Measurements from ENCODE around the gene DUSP15.

The DUSP15 gene

DNA sequence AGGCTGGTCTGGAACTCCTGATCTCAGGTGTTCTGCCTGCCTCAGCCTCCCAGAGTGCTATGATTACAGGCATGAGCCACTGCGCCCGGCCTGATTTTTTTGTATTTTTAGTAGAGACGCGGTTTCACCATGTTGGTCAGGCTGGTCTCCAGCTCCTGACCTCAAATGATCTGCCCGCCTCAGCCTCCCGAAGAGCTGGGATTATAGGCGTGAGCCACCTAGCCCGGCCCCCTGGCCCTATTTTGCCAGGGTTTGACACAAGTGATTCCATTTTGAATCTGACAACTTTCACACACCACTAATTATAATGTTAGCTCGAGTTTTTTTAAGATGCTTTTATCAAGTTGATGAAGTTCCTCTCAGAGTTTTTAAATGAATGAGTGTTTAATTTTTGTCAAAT lies 25.7 kb upstream of the DUSP15 start:
- peaks cover 4 to 12% (median 10%) of the 10 kb centered on the region in 5 donors for H3K4me1 ChIP-seq (ENCODE audit: control insufficient read depth in 5 of 5, insufficient read depth in 5 of 5, low read length in 5 of 5)
- H3K27me3 ChIP-seq (ENCODE audit: control insufficient read depth in 5 of 5, insufficient read depth in 4 of 5, low read length in 5 of 5): no peaks in the 10 kb centered on the region
- H3K4me3 ChIP-seq (ENCODE audit: low read depth in 1 of 5, low read length in 5 of 5): no peak overlapping the region
- no peak overlapping the region for H3K27ac ChIP-seq (ENCODE audit: low read depth, low read length)
- no peaks in the 10 kb centered on the region for H3K9me3 ChIP-seq (ENCODE audit: control insufficient read depth in 5 of 5, low read length in 5 of 5)
- no peaks in the 10 kb centered on the region for H3K36me3 ChIP-seq (ENCODE audit: control insufficient read depth in 5 of 5, insufficient read depth in 5 of 5, low read length in 5 of 5)
- no peak overlapping the region for H3K9ac ChIP-seq (ENCODE audit: low read length in 5 of 5)

DNA sequence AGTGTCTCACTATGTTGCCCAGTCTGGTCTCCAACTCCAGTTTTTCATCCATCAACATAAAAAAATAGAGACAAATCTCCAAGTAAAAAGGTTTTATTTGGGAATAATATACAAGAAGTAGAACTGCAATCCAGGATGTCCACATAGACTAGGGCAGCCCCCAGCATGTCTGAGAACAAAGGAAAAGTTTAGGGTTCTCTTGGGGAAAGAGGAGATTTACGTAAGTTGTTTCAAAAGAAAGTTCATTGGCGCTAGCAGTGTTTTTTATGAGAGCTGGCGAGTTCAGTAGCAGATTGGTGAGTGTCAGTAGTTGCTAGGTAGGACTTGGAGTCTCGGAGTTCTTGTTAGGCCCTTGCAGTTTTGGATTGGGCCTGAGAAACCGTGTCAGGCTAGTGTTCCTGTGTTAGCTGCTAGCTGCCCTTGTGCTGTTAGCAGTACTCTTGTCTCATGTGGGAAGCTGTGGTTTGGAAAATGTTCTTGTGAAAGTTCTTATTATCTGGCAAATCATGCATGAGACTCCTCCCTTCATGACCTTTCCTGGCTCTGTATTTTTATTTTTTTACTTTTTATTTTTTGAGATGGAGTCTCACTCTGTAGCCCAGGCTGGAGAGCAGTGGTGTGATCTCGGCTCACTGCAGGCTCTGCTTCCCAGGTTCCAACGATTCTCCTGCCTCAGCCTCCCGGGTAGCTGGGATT lies 24.8 kb upstream of the DUSP15 start:
- Histone ChIP-seq H3K9me3 (ENCODE audit: control insufficient read depth in 5 of 5, low read length in 5 of 5) (no peaks in the 10 kb centered on the region), H3K36me3 (ENCODE audit: control insufficient read depth in 5 of 5, insufficient read depth in 5 of 5, low read length in 5 of 5) (no peaks in the 10 kb centered on the region), H3K9ac (ENCODE audit: low read length in 5 of 5) (peak overlapping the region in 2 of 5 donors; percentile 15 to 40), H3K27ac (ENCODE audit: low read depth, low read length) (no peak overlapping the region), H3K4me3 (ENCODE audit: low read depth in 1 of 5, low read length in 5 of 5) (no peak overlapping the region), H3K27me3 (ENCODE audit: control insufficient read depth in 5 of 5, insufficient read depth in 4 of 5, low read length in 5 of 5) (no peaks in the 10 kb centered on the region), H3K4me1 (ENCODE audit: control insufficient read depth in 5 of 5, insufficient read depth in 5 of 5, low read length in 5 of 5) (peaks cover 4 to 12% (median 10%) of the 10 kb centered on the region in 5 donors)

DNA sequence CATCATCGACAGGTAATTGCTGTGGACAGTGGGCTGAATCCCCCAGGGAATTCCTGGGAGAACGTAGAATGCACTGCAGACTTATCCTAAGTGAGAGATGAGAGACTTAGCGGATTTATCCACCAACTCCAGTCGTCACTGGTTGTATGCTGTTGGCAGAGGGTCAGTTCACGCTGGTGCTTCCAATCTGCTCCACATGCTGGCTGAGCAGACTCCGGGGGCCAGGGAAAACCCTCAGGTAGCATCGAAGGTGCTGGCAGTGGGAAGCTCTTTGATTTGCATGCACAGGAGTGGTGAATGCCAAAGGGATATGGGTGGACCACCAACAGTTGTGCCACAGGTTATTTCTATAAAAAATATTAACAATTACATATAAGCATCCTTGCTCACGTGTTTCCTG lies 20.3 kb upstream of the DUSP15 start:
- Histone ChIP-seq H3K36me3 (ENCODE audit: control insufficient read depth in 5 of 5, insufficient read depth in 5 of 5, low read length in 5 of 5) (no peaks in the 10 kb centered on the region), H3K27me3 (ENCODE audit: control insufficient read depth in 5 of 5, insufficient read depth in 4 of 5, low read length in 5 of 5) (no peaks in the 10 kb centered on the region), H3K27ac (ENCODE audit: low read depth, low read length) (no peak overlapping the region), H3K4me3 (ENCODE audit: low read depth in 1 of 5, low read length in 5 of 5) (no peak overlapping the region), H3K4me1 (ENCODE audit: control insufficient read depth in 5 of 5, insufficient read depth in 5 of 5, low read length in 5 of 5) (peaks cover 4 to 12% (median 10%) of the 10 kb centered on the region in 5 donors), H3K9me3 (ENCODE audit: control insufficient read depth in 5 of 5, low read length in 5 of 5) (no peaks in the 10 kb centered on the region), H3K9ac (ENCODE audit: low read length in 5 of 5) (no peak overlapping the region)

DNA sequence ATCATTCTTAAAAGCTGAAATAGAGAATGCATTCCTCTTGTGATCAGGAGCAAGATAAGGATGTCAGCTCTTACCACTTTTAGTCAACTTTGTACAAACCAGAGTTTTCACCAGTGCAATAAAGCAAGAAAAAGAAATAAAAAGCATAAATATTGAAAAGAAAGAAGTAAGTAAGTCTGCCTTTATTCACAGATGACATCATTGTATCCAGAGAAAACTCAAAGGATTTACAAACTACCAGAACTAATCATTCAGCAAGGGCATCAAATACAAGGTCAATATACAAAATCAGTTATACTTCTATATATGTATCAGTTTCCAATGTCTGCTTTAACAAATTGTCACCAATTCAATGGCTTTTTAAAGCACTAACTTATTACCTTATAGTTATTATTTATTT lies 13.5 kb upstream of the DUSP15 start:
- no peak overlapping the region for H3K9ac ChIP-seq (ENCODE audit: low read length in 5 of 5)
- H3K27ac ChIP-seq (ENCODE audit: low read depth, low read length): no peak overlapping the region
- H3K4me1 ChIP-seq (ENCODE audit: control insufficient read depth in 5 of 5, insufficient read depth in 5 of 5, low read length in 5 of 5): peaks cover 0 to 15% (median 10%) of the 10 kb centered on the region in 5 donors
- H3K9me3 ChIP-seq (ENCODE audit: control insufficient read depth in 5 of 5, low read length in 5 of 5): no peaks in the 10 kb centered on the region
- H3K27me3 ChIP-seq (ENCODE audit: control insufficient read depth in 5 of 5, insufficient read depth in 4 of 5, low read length in 5 of 5): no peaks in the 10 kb centered on the region
- no peaks in the 10 kb centered on the region for H3K36me3 ChIP-seq (ENCODE audit: control insufficient read depth in 5 of 5, insufficient read depth in 5 of 5, low read length in 5 of 5)
- no peak overlapping the region for H3K4me3 ChIP-seq (ENCODE audit: low read depth in 1 of 5, low read length in 5 of 5)

DNA sequence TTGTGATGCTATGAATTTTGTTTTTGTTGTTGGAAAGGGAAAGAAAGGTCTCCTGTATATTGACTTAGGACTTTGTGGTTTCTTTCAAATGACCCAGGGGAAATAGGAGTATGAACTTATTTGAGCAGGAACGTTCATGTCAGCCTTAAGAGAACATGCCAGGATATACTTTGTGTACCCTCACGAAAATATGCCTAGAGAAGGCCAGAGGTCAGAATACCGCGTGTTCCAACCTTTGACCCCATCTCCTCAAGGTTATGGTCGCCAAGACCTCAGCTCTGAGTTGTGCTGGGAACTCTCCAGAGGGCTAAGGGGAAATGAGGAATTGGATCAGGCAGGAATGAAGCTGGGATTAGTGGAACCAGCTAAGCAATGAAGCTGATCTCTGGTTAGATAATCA lies 11.6 kb upstream of the DUSP15 start:
- H3K27me3 ChIP-seq (ENCODE audit: control insufficient read depth in 5 of 5, insufficient read depth in 4 of 5, low read length in 5 of 5): no peaks in the 10 kb centered on the region
- no peak overlapping the region for H3K27ac ChIP-seq (ENCODE audit: low read depth, low read length)
- peaks cover 0 to 15% (median 10%) of the 10 kb centered on the region in 5 donors for H3K4me1 ChIP-seq (ENCODE audit: control insufficient read depth in 5 of 5, insufficient read depth in 5 of 5, low read length in 5 of 5)
- no peaks in the 10 kb centered on the region for H3K36me3 ChIP-seq (ENCODE audit: control insufficient read depth in 5 of 5, insufficient read depth in 5 of 5, low read length in 5 of 5)
- no peak overlapping the region for H3K4me3 ChIP-seq (ENCODE audit: low read depth in 1 of 5, low read length in 5 of 5)
- peaks cover 0 to 2% (median 0%) of the 10 kb centered on the region in 5 donors for H3K9me3 ChIP-seq (ENCODE audit: control insufficient read depth in 5 of 5, low read length in 5 of 5)
- no peak overlapping the region for H3K9ac ChIP-seq (ENCODE audit: low read length in 5 of 5)

DNA sequence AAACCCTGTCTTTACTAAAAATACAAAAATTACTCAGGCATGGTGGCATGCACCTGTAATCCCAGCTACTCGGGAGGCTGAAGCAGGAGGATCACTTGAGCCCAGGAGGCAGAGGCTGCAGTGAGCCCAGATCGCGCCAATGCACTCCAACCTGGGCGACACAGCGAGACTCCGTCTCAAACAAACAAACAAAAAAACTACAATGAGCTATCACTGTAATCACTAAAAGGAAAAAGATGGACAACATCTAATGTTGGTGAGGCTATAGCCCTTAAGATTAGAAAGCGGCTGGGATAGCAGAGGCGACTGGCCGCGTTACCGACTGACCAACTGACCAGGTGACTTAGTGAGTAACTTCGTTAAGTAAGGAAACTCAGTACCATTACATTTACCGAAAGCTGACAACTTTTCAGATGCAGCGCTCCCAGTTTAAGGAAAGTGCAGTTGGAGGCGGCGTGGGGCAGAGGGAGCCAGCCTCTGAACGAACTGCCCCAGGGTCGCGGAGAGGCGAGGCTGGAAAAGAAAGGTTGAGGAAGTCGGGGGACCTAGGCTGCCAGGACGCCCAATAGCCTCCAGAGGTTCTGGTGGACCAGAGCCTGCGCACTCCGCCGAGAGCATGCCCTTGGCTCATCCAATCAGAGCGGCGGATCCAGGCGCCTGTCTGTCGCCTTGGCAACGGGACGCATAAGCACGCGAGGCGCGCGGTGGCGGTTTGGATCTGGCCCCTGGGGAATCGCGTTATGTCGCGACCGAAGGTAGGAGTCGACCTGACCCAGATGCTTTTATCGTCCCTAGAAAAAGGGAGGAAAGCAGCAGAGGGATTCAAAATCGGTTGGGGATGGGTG lies 9.0 kb upstream of the DUSP15 start:
- no peak overlapping the region for H3K27ac ChIP-seq (ENCODE audit: low read depth, low read length)
- no peaks in the 10 kb centered on the region for H3K27me3 ChIP-seq (ENCODE audit: control insufficient read depth in 5 of 5, insufficient read depth in 4 of 5, low read length in 5 of 5)
- peak overlapping the region; percentile 68 to 84 (median 79) for H3K4me3 ChIP-seq (ENCODE audit: low read depth in 1 of 5, low read length in 5 of 5)
- peak overlapping the region in 3 of 5 donors; percentile 14 to 73 (median 66) for H3K9ac ChIP-seq (ENCODE audit: low read length in 5 of 5)
- peaks cover 0 to 2% (median 0%) of the 10 kb centered on the region in 5 donors for H3K9me3 ChIP-seq (ENCODE audit: control insufficient read depth in 5 of 5, low read length in 5 of 5)
- peaks cover 0 to 15% (median 10%) of the 10 kb centered on the region in 5 donors for H3K4me1 ChIP-seq (ENCODE audit: control insufficient read depth in 5 of 5, insufficient read depth in 5 of 5, low read length in 5 of 5)
- H3K36me3 ChIP-seq (ENCODE audit: control insufficient read depth in 5 of 5, insufficient read depth in 5 of 5, low read length in 5 of 5): no peaks in the 10 kb centered on the region

DNA sequence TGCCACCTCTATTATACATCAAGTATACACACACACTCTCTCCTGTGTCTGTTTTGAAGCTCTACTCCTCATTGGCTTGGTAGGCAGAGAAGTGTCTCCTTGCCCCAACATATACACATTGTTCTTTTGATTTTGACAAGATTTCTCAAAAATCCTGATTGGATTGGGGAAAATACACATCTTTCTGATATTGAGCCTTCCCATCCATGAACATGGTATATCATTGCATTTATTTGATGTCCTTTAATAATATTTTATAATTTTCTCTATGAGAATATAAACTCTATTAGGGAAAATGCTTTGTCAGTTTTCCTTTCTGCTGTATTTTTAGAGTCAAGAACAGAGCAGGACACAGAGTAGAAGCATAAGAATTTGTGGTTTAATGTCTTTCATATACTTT lies 7.4 kb upstream of the DUSP15 start:
- no peak overlapping the region for H3K4me3 ChIP-seq (ENCODE audit: low read depth in 1 of 5, low read length in 5 of 5)
- no peak overlapping the region for H3K27ac ChIP-seq (ENCODE audit: low read depth, low read length)
- peaks cover 0 to 2% (median 0%) of the 10 kb centered on the region in 5 donors for H3K9me3 ChIP-seq (ENCODE audit: control insufficient read depth in 5 of 5, low read length in 5 of 5)
- peaks cover 0 to 15% (median 10%) of the 10 kb centered on the region in 5 donors for H3K4me1 ChIP-seq (ENCODE audit: control insufficient read depth in 5 of 5, insufficient read depth in 5 of 5, low read length in 5 of 5)
- H3K9ac ChIP-seq (ENCODE audit: low read length in 5 of 5): no peak overlapping the region
- H3K36me3 ChIP-seq (ENCODE audit: control insufficient read depth in 5 of 5, insufficient read depth in 5 of 5, low read length in 5 of 5): no peaks in the 10 kb centered on the region
- no peaks in the 10 kb centered on the region for H3K27me3 ChIP-seq (ENCODE audit: control insufficient read depth in 5 of 5, insufficient read depth in 4 of 5, low read length in 5 of 5)

DNA sequence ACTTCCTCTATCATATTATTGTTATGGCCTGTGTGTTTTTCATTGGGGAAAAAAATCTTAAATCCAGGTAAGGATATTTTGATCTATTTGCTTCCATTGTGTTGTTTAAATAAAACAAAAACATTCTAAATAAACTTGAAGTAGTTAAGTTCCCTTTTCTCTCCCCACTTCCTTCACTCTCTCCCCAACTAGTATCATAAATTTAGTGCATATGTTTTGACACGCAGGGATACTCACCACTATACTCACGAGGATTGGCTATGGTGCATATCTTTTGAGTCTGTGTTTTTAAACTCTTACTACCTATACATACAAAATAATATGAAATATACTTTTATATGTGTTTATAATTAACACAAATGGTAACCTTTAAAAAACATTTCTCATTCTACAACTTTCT lies 5.3 kb upstream of the DUSP15 start:
- no peak overlapping the region for H3K27ac ChIP-seq (ENCODE audit: low read depth, low read length)
- peaks cover 0 to 4% (median 0%) of the 10 kb centered on the region in 5 donors for H3K27me3 ChIP-seq (ENCODE audit: control insufficient read depth in 5 of 5, insufficient read depth in 4 of 5, low read length in 5 of 5)
- no peak overlapping the region for H3K4me3 ChIP-seq (ENCODE audit: low read depth in 1 of 5, low read length in 5 of 5)

DNA sequence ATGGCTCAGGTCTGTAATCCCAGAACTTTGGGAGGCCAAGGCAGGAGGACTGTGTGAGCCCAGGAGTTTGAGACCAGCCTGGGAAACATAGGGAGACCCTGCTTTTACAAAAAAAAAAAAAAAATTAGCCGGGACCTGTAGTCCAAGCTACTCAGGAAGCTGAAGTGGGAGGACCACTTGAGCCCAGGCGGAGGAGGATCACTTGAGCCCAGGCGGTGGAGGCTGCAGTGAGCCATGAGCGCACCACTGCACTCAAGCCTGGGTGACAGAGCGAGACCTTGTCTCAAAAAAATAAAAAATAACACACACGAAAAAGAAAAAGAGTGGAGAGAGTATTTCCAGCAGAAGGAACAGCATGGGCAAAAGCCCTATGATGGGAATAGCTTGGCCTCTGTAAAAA lies 2.1 kb upstream of the DUSP15 start:
- Histone ChIP-seq H3K27me3 (ENCODE audit: control insufficient read depth in 5 of 5, insufficient read depth in 4 of 5, low read length in 5 of 5) (peaks cover 0 to 9% (median 0%) of the 10 kb centered on the region in 5 donors), H3K9ac (ENCODE audit: low read length in 5 of 5) (no peak overlapping the region), H3K4me1 (ENCODE audit: control insufficient read depth in 5 of 5, insufficient read depth in 5 of 5, low read length in 5 of 5) (peaks cover 3 to 22% (median 19%) of the 10 kb centered on the region in 5 donors), H3K9me3 (ENCODE audit: control insufficient read depth in 5 of 5, low read length in 5 of 5) (no peaks in the 10 kb centered on the region), H3K4me3 (ENCODE audit: low read depth in 1 of 5, low read length in 5 of 5) (no peak overlapping the region), H3K27ac (ENCODE audit: low read depth, low read length) (no peak overlapping the region), H3K36me3 (ENCODE audit: control insufficient read depth in 5 of 5, insufficient read depth in 5 of 5, low read length in 5 of 5) (no peaks in the 10 kb centered on the region)

More for the DNA sequence above, 5.3 kb upstream of the DUSP15 start:
- Histone ChIP-seq H3K9me3 (ENCODE audit: control insufficient read depth in 5 of 5, low read length in 5 of 5) (peaks cover 0 to 2% (median 0%) of the 10 kb centered on the region in 5 donors), H3K36me3 (ENCODE audit: control insufficient read depth in 5 of 5, insufficient read depth in 5 of 5, low read length in 5 of 5) (no peaks in the 10 kb centered on the region), H3K9ac (ENCODE audit: low read length in 5 of 5) (no peak overlapping the region), H3K4me1 (ENCODE audit: control insufficient read depth in 5 of 5, insufficient read depth in 5 of 5, low read length in 5 of 5) (peaks cover 0 to 20% (median 16%) of the 10 kb centered on the region in 5 donors)

DNA sequence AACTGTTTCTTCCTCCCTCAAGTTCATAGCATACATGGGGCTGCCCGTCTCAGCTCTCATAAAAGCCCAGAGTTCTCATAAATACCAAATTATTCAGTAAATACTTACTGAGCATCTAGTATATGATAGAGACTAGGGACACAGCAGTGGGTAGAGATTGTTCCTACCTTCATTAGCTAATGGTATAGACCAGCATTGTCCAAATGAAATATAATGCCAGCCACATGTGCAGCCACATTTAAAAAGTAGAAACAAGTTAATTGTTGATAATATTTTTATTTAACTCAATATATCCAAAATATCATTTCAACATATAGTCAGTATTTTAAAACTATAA lies 1.3 kb upstream of the DUSP15 start:
- Histone ChIP-seq H3K27ac (ENCODE audit: low read depth, low read length) (no peak overlapping the region), H3K4me1 (ENCODE audit: control insufficient read depth in 5 of 5, insufficient read depth in 5 of 5, low read length in 5 of 5) (peaks cover 3 to 22% (median 19%) of the 10 kb centered on the region in 5 donors), H3K36me3 (ENCODE audit: control insufficient read depth in 5 of 5, insufficient read depth in 5 of 5, low read length in 5 of 5) (no peaks in the 10 kb centered on the region), H3K9ac (ENCODE audit: low read length in 5 of 5) (no peak overlapping the region), H3K9me3 (ENCODE audit: control insufficient read depth in 5 of 5, low read length in 5 of 5) (no peaks in the 10 kb centered on the region), H3K4me3 (ENCODE audit: low read depth in 1 of 5, low read length in 5 of 5) (no peak overlapping the region), H3K27me3 (ENCODE audit: control insufficient read depth in 5 of 5, insufficient read depth in 4 of 5, low read length in 5 of 5) (peaks cover 0 to 9% (median 0%) of the 10 kb centered on the region in 5 donors)

Measured in subcutaneous abdominal adipose tissue (tissue), 5 donors.